Activated CD8-positive, alpha-beta memory T cell treated with anti-CD3 and anti-CD28 coated beads, Interleukin-2, amount 50 U/mL, for 4 hours (primary cell): ENCODE data around the gene ENTR1.

Source experiments
- DNase-seq: peaks from one replicate; pipeline ENCODE4 v3.0.0-alpha.2; 2020

Gene ENTR1

GRCh38 chr9:136359774-136360718 is 50.4 kb downstream of the ENTR1 start:
- DNase-seq = no peak

GRCh38 chr9:136358888-136359287 is 51.5 kb downstream of the ENTR1 start:
- DNase-seq = no peak

GRCh38 chr9:136358016-136358415 is 52.4 kb downstream of the ENTR1 start:
- DNase-seq = no peak

- DNase-seq = no peak
Observed at GRCh38 chr9:136357202-136357725, 53.1 kb downstream of the ENTR1 start.

GRCh38 chr9:136355616-136356557 is 54.5 kb downstream of the ENTR1 start:
- no peak for DNase-seq

GRCh38 chr9:136354592-136355085 is 55.8 kb downstream of the ENTR1 start:
- no peak for DNase-seq

- no peak for DNase-seq
Observed at GRCh38 chr9:136353757-136354488, 56.5 kb downstream of the ENTR1 start.

- no peak for DNase-seq
Observed at GRCh38 chr9:136353088-136353487, 57.3 kb downstream of the ENTR1 start.

GRCh38 chr9:136352682-136353081 is 57.7 kb downstream of the ENTR1 start:
- DNase-seq = no peak
